NCI-H128 (cell line): Measurements from ENCODE around the gene NUMBL.

Source experiments
- DNase-seq: peaks from one replicate; lab custom pipeline; 2025; ENCODE audit not compliant: unreplicated experiment; lab: John Stamatoyannopoulos, UW

The NUMBL gene

DNA sequence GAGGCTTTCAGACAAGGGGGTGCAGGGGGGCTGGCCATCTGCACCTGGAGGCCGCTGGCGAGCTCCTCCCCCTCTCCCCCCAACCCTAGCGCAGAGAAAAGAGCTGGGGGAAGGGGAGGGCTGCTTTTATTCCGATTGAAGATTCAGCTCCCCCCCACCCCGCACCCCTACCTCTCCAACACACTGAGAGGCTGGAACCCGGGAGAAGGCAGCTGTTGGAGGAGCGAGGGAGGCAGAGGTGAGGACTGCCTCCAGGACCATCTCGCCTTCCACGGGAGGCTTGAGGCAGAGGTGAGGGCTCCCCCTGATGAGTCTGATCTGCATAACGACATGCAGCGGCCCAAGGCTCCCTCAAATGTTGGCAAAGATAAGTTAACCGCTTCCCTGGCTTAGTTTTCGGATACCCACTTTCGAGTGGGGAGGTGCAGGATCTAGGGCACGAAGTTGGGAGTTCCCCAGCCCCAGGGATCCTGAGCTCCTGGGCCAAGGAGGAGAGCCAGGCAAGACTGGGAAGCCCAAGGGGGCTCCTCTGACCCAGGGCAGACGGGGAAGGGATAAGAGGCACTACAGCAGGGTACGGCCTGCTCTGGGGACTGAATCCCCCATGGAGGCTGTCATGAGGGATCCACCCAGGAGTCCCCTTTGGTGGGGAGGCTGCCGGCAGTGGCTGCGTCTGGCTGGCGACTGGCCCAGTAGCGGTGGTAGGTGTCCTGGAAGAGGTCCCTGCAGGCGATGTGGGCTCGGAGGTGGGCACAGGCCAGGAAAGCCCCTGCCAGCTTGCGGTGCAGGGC, 1.2 kb upstream of the NUMBL start:
- no peak for DNase-seq

DNA sequence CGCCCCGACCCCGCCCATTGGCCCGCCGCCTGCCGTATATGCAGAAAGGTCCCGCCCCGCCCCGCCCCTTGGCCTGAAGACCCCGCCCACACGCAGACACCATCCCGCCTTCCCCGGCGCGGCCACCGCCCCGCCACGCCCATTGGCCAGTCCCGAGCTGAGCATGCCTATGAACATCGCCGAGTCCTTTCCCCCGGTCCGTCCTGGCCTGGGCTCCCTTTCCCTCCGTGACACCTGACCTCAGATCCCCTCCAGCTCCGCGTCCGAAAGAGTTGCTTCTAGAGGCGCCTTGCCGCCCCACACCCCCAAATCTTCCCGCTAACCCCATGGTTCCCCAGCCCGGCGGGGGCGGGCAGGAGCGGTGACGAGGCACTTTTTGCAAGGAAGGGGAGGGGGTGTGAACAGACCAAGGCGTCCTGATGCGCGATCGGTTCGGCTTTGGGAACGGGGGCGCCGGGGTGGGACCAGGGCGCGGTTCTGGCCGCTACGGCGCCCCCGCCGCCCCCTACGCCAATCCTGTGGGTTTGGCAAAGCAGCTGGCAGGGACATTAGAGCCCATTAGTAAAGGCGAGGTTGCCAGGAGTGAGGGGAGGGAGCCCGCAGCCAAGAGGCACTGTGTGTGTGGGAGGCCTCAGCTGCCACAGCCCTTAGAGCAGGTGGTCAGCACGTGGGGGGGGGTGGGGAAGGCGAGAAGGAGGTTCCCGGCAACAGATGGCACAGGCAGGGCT, 406 bp upstream of the NUMBL start:
- DNase-seq, result peak; percentile 62

DNA sequence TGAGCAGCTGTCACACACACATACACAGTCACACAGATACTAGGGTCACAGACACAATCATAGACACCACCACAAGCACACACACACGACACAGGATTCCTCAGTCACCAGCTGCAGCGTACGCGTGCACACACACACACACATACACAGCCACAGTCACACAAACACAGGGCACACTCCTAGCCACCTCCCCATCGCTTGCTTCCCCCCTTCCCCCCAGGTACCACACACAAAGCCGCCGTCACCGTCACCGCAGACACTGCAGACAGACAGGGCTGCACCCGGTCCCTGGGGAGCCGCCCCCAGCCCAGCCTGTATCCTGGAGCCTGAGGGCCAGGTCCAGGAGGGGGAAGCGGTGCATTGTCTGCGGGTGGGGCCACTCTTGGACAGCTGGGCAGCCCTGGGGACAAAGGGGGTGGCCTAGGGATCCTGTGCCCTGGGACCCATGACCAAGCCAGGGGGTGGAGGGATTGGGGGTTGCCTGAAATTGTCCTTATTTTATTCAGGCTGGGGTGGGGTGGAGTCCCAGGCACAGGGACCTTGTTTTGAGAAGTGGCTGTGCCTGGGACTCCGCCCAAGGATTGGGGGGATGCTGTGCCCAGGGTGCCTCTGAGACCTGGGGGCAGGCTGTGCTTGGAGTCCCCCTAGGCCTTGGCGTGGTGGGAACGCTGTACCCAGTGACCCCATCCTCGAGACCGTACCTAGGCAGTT, 957 bp downstream of the NUMBL start:
- DNase-seq, result no peak

DNA sequence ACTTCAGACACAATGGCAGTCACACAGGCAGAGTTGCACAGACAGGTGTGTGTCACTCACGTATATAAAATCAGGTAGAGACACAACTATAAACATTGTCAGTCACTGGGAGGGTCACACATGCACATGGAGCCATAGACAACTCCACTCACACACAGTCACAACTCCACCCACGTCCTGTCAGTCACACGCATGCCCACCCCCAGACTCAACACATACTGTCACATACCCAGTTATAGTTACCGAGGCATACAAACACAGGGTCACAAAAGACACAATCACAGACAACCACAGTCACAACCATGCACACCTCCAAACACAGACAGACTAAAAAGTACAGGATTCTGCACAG, 1.5 kb downstream of the NUMBL start:
- DNase-seq, result no peak

DNA sequence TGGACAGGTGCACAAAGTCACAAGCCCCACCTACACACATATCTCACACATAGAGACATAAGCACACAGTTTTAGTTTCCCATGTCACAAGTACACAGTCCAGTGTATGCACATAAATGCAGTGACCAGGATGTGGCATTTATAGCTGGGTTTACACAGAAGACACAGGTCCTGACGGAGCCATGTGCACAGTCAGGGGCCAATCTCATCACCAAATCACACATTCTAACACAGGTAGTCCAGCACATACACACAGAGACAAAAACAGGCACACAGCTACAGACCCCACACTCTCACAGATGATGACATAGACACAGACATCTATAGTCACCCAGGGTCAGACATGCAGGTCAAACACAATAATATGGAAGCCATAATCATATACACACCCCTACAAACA, 2.1 kb downstream of the NUMBL start:
- DNase-seq, result no peak

DNA sequence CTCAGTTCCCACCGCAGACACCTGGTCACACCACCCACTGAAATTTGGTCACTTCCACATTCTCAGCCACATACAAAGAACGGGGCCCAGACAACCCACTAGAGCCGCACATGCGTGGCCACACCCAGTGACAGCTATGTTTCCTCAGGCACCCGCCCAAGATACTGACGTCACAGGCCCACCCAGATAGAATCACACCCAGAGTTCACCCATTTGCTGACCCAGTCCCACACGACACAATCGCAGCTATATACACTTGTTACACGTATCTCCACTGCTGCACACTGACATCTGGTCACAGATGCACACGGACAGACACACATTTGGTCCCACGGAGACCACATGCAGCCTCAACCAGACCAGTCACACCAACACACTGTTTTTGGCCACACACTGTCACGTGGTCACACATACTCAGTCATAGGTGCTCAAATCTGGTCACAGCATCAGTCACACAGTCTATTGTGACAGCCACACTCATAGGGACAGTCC, 2.9 kb downstream of the NUMBL start:
- DNase-seq, result no peak

DNA sequence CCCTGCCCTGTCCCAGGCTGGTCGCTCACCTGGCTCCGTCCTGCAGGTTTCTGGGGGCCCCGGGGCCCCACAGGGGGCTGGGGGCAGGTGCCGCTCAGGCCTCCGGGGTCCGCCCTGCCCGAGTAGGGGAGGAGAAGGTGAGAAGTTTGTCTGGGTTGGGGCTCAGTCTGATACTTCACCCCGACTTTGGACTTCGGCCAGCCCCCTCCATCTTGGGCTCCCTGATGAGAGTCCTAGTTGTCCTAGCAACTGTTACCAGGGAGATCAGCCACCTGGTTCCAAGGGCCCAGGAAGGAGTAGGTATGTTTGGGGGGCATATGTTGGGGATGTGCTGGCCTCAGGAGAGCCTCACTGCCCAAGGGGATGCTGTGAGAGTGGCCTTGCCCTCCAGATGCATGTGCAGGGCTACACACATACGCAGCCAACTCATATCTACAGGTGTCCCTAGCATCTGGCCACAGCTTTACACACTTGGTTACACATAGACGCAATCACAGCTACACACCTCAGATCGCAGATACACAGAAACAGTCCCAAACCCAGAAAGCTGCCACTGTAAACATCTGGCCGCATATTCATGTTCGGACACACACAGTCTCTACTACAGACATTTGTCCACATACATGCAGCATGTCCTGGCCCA, 3.4 kb downstream of the NUMBL start:
- DNase-seq, result no peak

DNA sequence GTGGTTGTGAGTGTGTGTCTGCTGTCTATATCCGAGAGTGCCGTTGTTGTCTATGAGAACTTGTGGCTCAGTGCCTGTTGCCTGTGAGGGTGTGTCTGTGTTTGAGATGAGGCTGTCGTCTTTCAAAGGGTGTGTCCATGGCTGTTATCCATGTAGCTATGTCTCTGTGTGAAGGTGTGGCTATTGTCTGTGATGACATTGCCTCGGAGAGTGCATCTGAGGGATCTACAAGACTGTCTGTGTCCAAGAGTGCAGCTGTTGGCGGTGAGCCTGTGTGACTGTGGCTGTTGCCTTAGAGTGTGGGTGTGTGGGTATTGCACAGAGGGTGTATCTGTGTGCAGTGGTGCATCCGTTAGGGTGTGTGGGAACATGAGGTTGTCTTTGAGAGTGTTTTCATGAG, 4.9 kb downstream of the NUMBL start:
- no peak for DNase-seq

DNA sequence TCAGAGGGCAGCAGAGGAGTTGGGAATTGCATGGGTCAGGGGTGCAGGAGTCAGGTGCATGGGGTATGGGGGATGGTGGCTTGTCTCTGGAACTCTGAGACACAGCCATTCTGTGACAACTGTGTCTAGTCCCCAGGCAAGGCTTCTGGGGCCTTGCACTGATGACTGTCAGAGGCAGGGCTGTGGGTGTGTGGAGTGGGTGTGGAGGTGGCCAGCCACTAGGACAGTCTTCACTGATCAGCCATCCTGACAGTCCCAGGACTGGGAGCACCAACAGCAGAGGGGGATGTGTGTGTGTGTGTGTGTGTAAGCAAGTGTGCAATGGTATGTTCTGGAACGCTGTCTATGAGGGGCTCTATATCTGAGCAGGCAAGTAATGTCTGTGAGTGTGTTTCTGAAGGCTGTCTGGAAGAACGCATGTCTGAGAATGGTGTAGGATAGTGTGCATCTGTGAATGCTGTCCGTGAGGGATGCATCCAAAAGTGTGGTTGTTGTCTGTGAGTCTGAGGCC, 5.4 kb downstream of the NUMBL start:
- DNase-seq, result no peak

DNA sequence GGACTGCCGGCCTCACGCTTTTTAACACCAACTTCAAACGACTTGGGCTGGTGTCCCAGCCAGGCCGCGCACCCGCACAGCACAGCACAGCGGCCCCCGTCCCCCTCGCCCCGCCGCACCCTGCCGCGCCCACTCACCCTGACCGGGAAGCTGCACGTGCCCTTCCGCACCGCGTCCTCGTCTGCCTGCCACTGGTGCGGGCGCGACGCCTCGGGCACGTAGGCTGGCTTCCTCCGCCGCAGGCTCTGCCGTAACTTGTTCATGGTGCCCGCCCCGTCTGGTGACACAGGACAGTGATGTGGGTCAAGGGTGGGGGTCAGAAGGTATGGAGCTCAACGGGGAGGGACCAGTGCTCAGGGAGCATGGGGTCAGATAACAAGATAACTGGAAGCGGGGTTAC, 6.2 kb downstream of the NUMBL start:
- no peak for DNase-seq

DNA sequence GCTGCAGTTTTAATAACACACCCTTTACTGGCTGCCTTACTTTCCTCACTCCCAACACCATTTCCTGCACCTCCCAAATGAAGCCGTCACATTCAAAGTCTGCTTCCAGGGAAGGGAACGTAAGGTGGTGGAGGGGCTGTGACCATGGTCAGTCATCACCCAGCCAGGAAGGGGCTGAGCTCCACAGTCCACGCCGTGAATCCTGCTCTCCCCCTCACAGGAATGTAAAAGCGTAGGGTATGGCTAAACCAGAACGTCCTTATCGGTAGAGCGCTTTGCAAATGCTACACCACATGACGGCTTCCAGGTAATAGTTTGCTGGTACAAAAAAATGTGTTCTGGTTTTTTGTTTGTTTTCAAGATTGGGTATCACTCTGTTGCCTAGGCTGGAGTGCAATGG, 7.0 kb downstream of the NUMBL start:
- no peak for DNase-seq

DNA sequence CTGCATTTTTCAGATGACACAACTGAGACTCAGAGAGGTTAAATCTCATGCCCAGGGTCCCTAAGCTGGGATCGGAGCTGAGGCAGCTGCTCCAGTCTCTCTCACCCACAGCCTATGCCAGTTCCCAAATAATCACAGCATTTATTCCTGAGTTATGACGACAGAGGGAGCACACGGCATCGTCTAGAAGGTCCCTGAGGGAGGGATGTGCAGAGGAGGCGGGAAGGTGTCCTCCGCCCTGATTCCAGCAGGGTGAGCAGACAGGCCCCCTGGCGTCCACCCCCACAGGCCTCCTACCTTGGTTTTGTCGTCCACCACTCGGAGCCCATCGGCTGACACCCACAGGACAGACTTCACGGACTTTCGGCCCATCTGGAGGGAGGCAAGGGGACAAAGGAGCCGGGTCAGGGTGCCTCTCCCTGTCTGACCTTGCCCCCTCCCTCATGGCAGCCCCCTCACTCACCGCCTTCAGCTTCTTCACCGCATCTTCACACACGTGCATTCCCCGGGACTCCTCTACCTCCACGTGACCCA, 8.0 kb downstream of the NUMBL start:
- DNase-seq, result no peak

DNA sequence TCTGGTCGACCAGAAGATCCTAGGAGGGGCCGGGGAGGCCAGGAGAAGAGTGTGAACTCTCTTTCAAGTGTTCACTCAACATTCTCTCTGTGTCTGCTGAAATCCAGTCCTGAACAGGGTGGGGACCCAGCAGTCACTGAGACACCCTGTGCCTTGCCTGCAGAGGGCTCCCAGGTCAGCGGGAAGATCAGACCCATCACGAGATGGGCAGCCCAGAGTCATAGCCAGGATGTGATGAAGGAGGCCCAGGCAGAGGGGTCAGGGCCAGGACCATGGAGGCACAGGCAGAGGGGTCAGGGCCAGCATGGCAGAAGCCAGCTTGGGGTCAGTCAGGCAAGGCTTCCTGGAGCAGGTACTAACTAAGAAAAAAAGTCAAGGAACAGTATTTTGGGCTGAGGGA, 9.4 kb downstream of the NUMBL start:
- no peak for DNase-seq

DNA sequence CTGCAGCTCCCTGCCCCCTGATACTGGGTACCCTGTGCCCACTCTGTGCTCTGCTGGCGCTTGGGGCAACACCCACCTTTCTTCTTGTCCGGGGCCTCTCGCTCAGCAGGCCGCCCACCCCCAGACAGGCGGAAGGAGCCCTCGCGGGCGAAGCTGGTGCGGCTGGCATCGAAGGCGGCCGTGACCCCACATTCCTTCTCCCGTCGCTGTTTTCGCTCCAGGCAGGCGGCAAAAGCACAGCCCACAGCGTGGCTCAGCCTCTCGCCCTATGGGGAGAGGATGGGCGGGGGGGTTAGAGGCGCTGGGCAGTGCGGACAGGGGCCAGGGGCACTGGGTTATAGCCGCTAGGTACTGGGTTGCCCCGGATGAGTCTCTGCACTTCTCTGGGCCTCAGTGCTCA, 13.3 kb downstream of the NUMBL start:
- no peak for DNase-seq

DNA sequence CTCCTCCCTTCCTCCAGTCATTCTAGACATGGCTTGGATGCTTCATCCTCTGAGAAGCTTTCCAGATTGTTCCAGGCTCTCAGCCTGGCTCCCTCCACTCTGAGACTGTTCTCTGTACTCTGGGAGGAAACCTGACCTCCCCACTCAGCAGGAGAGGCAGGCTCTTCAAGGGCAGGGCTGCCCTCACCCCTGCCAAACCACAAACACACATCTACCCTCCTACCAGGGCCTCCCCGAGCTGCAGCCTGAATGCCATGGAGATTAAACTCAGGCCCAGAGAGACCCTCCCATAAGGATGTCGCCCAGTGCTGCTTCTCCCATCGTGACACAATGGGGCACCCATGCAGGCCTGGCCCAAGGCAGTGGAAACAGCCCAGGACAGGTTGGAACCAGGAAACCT, 16.2 kb downstream of the NUMBL start:
- DNase-seq, result no peak

DNA sequence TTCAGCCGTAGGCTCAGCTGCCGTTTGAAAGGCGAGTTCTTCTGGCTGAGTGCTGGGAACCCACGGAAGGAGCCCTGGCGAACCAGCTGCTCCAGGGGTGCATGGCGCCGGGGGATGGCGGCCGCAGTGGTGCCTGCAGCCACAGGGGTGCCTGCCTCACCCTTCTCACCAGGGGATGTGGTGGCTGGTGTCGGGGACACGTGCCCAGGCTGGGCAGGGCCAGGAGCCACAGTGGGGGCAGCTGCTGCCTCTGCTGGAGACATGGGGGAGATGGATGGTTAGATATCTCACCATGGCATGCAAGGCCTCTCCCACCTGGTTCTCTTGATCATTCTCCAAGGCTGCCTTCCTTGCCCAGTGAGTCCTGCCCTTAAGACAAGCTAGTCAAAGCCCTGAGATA, 17.1 kb downstream of the NUMBL start:
- DNase-seq, result no peak

DNA sequence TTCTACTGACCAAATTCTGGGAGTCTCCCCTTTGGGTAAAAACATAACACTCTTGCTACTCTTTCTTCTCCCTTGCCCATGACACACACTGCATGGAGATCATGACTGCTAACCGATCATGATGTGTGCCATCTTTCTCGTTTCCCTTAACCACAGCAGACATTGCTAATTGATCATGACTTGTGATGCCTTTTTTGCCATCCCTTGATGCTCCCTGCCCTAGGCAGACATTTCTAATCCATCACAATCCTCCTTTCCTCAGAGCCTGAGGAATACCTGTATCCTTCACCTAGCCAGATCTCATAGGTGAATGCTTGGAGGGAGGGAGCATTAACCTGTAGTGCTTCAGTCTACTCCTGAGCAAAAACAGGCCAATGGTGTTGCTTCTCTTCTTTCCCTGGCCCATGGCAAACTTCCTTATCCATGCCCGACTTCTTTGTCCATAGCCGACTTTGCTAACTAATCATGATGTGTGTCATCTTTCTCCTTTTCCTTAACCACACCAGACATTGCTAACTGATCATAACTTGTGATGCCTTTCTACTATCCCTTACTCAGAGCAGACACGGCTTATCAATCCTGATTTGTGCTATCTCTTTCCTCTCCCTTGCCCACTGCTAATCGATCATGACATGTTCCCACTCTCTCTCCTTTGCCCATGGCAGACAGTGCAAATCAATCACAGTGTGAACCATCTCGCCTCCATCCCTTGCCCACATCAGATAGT, 17.7 kb downstream of the NUMBL start:
- no peak for DNase-seq

DNA sequence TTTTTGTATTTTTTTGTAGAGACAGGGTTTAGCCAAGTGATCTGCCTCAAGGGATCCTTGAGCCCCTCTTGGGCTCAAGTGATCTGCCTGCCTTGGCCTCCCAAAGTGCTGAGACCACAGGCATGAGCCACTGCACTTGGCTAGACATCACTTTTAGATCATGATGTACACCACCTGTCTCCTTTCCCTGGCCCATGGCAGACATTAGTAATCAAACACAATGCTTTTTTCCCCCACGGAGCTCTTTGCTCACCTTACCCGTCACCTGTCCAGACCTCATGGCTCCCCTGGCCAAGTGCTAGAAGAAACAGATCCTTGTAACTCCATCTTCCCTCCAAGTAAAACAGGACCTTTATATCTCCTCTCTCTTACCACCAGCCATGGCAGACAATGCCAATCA, 18.4 kb downstream of the NUMBL start:
- DNase-seq, result no peak

DNA sequence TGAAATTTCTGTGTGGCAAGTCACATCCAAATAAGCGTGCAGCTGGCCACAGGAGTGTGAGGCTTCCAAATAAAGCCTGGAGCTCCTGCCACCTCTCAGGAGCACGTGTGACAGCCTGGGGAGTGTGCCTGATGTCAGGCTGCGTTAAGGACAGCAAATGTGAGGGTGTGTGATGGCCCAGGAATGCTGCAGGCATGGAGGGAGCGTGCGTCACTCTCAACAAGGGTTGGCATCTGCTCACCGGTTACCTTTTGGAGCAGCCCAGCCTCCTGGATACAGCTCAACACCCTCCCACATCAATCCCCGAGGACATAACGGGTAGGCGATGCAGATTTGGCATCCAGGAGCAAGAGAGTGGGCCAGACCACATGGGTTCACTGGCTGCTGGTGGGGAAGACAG, 19.0 kb downstream of the NUMBL start:
- DNase-seq, result no peak

DNA sequence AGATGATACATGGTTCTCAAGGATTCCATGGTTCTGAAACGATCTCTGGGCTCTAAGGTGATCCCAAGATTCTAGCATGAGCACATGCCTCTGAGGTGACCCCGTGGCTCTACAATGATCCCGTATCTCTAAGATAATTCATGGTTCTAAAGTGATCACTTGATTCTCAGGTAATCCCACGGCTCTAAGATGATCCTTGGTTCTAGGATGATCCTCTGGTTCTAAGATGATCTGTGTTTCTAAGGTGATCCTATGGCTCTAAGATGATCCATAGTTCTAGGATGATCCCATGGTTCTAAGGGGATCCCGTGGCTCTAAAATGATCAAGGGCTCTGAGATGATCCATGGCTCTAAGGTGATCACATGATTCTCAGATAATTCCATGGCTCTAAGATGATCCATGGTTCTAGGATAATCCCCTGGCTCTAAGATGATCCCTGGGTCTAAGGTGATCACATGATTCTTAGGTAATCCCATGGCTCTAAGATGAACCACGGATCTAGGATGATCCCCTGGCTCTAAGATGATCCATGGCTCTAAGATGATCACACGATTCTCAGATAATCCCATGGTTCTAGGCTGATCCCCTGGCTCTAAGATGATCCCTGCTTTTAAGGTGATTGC, 21.3 kb downstream of the NUMBL start:
- no peak for DNase-seq
